ENCODE measurements around the gene TMOD1. TPM values are rescaled to one million over a fixed set of nuclear protein-coding genes. Genes with fewer than 3 reads are reported as not detected.
A peak's percentile ranks its signal among the peaks of the same experiment; 100 is the strongest.

TMOD1 gene
- total RNA-seq, 3 donors from 2014 or later: 10.4 to 15.4 (median 13.9) TPM

GRCh38 chr9:97554566-97555075 is 53.2 kb downstream of the TMOD1 start:
- Histone ChIP-seq H3K27me3 (no peaks in the 10 kb centered on the region), H3K4me3 (no peak overlapping the region), H3K9me3 (no peaks in the 10 kb centered on the region), H3K4me1 (no peaks in the 10 kb centered on the region), H3K36me3 (no peaks in the 10 kb centered on the region), H3K27ac (peak overlapping the region in 1 of 2 donors; percentile 5)
- intact Hi-C loops (cut with DNase I; ENCODE audit: low total_unique reads): no loop called here
- TF ChIP-seq POLR2AphosphoS5 (IDR thresholded peaks at IDR 0.05) (no peak), POLR2A (IDR thresholded peaks at IDR 0.05) (no peak), CTCF (IDR thresholded peaks at IDR 0.05) (no peak)
- no peak for DNase-seq (ENCODE audit: low spot score in 2 of 2)

GRCh38 chr9:97555164-97555563 is 53.7 kb downstream of the TMOD1 start:
- no peaks in the 10 kb centered on the region for H3K4me1 ChIP-seq

GRCh38 chr9:97556036-97556720 is 54.7 kb downstream of the TMOD1 start:
- Histone ChIP-seq H3K36me3 (no peaks in the 10 kb centered on the region), H3K4me3 (no peak overlapping the region), H3K27me3 (no peaks in the 10 kb centered on the region), H3K9me3 (no peaks in the 10 kb centered on the region), H3K27ac (peak overlapping the region; percentile 73 to 96), H3K4me1 (no peaks in the 10 kb centered on the region)
- intact Hi-C loops (cut with DNase I; ENCODE audit: low total_unique reads): no loop called here
- no peak for DNase-seq (ENCODE audit: low spot score in 2 of 2)
- no peak for TF ChIP-seq POLR2A (IDR thresholded peaks at IDR 0.05)
- no peak for TF ChIP-seq POLR2AphosphoS5 (IDR thresholded peaks at IDR 0.05)
- no peak for TF ChIP-seq CTCF (IDR thresholded peaks at IDR 0.05)

More at GRCh38 chr9:97555164-97555563, 53.7 kb downstream of the TMOD1 start:
- Histone ChIP-seq H3K27ac (no peak overlapping the region), H3K4me3 (no peak overlapping the region), H3K36me3 (no peaks in the 10 kb centered on the region), H3K27me3 (no peaks in the 10 kb centered on the region), H3K9me3 (no peaks in the 10 kb centered on the region)
- DNase-seq (ENCODE audit: low spot score in 2 of 2): no peak
- intact Hi-C loops (cut with DNase I; ENCODE audit: low total_unique reads): no loop called here
- TF ChIP-seq CTCF (IDR thresholded peaks at IDR 0.05) (no peak), POLR2AphosphoS5 (IDR thresholded peaks at IDR 0.05) (no peak), POLR2A (IDR thresholded peaks at IDR 0.05) (no peak)

GRCh38 chr9:97556721-97557605 is 55.5 kb downstream of the TMOD1 start:
- Histone ChIP-seq H3K27ac (peak overlapping the region; percentile 73 to 96), H3K36me3 (no peaks in the 10 kb centered on the region), H3K27me3 (no peaks in the 10 kb centered on the region), H3K9me3 (no peaks in the 10 kb centered on the region), H3K4me1 (no peaks in the 10 kb centered on the region), H3K4me3 (peak overlapping the region in 1 of 3 donors; percentile 26)
- TF ChIP-seq POLR2A (IDR thresholded peaks at IDR 0.05): no peak
- no peak for TF ChIP-seq POLR2AphosphoS5 (IDR thresholded peaks at IDR 0.05)
- TF ChIP-seq CTCF (IDR thresholded peaks at IDR 0.05): peak in 1 of 3 donors; percentile 11
- intact Hi-C loops (cut with DNase I; ENCODE audit: low total_unique reads): no loop called here
- no peak for DNase-seq (ENCODE audit: low spot score in 2 of 2)

Measured in breast epithelium (tissue), 4 donors.